ENCODE measurements around the gene PTPRS.

The PTPRS gene

DNA sequence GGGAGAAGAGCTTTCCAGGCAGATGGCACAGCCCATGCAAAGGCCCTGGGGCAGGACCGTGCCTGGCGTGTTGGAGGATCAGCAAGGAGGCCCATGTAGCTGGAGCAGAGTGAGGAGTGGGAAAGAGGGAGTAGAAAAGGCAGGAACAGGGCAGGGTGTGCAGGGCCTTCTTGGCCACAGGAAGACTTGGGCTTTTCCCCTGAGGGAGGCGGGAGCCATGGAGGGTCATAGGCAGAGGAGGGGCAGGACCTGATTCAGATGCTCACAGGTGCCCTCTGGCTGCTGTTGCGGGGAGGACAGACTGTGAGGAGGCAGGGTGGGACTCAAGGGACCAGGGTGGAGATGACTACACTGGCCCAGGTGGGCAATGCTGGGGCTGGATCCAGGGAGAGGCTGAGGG is 13.8 kb upstream of the PTPRS start:
- DNase-seq = peak; percentile 68

DNA sequence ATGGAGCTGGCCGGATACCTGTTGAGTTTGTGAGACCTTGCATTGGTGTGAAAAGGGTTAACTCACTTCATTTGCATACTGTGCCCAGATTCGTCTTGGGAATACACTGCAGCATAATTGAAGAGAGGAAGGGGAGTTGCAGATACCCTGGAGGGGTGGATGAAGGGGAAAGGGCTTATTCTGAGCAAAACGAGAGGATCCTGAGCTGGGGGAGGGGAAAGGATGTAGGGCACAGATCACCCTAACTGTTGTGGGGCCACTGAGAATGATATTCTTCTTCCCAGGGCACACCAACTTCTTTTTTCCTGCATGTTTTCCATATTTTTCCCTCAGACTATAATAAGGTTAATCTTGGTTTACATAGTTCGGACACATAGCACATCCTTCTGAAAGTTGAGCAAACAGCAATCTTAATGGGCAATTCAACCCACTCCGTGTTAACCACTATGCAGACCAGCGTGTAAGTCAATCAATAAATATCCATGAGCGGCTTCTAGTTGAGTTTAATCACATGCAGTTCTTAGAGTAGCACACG is 11.7 kb upstream of the PTPRS start:
- no peak for DNase-seq

DNA sequence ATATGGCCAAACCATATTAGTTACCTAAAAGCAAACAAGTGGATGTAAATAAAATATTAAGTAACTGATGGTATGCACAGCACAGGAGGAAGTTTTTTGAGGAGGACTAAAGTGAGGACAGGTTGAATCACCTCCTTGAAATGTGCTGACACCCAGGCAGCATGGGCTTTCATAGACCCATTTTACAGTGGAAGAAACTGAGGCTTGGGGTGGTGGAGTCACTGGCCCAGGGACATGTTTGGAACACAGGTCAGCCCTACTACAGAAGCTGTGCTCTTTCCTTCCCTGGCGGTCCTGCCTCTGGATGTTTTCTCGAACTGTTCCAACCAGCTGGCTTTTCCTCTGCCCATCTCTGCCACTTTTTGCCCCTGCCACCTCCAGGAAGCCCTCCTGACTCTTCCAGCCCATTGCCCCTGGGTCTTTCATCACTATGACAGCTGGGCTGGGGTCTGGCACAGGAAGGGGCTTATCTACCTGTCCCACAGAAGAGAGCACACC is 11.2 kb upstream of the PTPRS start:
- DNase-seq = no peak

DNA sequence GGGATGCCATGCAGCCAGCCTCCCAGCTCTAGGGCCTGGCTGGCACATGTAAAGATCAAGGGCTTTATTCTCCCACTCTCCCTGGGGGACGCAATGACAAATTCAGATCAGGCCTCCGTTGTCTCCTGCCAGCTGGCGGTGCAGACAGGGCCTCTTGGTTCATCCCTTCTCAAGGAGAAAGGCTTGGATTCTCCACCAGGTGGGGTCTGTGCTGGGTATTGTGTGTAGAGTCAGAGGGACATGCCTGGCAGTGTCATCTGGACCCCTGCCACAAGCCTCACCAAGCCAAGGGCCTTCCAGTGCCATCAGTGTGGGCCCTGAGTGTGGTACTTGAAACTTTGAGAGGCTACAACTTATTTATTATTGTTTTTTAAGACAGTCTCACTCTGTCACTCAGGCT is 8.4 kb upstream of the PTPRS start:
- no peak for DNase-seq

DNA sequence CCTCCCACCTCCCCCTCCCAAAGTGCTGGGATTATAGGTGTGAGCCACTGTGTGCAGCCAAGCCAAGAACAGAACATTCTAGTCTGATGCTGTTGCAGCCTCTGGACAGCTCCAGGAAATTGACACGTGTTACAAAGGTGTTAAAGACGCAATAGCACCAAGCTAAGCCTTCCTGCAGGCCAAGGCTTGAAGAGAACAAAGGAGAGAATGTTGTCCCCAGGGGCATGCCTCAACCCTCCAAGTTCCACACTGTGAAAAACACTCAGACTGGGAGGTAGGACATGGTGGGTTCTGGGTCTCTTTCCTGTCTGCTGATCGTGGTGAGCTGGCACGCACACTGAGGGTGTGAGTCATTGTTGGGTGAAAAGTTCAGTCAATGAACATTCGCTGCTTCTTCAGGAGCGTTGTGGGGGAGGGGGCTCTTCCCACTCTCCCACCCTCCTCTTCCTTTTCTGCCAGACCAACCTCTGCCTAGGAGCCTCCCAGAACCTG is 5.3 kb upstream of the PTPRS start:
- peak; percentile 91 for DNase-seq

DNA sequence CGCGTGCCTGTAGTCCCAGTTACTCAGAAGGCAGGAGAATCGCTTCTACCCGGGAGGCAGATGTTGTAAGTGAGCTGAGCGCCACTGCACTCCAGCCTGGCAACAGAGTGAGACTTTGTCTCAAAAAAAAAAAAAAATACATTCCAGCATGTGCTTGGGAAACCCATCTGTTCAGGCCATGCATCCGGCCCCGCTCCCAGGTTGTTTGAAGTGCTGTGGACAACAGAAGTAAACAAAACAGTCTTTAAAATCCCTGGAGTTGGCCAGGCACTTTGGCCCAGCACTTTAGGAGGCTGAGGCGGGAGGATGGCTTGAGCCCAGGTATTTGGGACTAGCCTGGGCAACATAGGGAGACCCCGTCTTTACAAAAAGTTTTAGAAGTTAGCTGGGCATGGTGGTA is 3.2 kb upstream of the PTPRS start:
- DNase-seq = no peak

DNA sequence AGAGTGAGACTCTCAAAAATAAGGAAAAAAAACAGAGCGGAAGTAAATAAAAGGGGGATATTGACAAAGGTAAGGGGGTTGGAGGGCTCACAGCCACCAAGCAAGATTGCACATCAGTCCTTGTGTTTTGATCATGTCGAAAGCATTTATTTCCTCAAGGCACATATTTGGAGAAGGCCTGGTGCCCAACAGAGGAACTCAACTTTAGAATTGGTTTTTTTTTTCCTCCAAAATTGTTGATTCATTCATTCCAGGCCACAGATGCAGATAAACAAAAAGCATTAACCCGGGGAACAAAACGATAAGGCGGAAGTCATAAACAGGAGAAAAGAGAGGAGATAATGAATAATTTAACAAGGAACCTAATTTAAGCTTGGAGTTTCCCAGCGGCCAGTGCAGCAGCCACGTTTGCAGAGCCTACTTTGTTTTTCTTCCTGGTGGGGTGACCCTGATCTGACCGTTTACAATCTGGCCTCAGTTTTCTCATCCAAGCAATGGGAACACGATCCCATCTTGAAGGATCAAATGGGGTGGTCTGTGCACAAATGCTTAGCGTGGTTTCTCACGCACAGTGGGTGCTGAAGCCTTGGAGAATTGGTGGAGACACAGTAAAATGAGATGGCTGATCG is 2.1 kb upstream of the PTPRS start:
- no peak for DNase-seq

DNA sequence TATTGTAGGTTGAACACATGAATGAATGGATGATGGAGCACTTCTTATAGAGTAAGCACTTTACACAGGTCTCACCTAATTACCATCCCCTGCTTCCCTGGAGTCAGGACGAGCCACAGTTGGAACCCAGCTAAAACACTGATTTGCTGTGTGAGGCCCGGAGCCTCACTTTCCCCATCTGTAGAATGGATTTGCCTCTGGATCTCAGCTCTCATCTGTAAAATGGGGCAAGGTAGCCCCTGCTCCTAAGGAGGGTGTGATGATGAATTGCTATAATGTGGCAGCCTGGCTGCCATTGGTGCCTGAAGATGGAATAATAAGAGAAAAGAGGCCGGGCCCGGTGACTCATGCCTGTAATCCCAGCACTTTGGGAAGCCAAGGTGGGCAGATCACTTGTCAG is 1.4 kb upstream of the PTPRS start:
- DNase-seq = no peak

DNA sequence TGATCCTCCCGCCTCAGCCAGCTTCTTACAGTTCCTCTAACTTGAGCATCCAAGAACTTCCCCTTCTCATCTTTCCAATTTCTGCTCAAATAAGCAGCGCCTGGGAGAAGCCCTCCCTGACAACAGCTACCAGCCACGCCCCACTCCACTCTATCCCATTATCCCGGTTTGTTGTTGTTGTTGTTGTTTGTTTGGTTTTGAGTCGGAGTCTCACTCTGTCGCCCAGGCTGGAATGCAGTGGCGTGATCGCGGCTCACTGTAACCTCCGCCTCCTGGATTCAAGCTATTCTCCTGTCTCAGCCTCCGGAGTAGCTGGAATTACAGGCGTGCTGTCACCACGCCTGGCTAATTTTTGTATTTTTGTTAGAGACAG is 822 bp upstream of the PTPRS start:
- peak; percentile 48 for DNase-seq

DNA sequence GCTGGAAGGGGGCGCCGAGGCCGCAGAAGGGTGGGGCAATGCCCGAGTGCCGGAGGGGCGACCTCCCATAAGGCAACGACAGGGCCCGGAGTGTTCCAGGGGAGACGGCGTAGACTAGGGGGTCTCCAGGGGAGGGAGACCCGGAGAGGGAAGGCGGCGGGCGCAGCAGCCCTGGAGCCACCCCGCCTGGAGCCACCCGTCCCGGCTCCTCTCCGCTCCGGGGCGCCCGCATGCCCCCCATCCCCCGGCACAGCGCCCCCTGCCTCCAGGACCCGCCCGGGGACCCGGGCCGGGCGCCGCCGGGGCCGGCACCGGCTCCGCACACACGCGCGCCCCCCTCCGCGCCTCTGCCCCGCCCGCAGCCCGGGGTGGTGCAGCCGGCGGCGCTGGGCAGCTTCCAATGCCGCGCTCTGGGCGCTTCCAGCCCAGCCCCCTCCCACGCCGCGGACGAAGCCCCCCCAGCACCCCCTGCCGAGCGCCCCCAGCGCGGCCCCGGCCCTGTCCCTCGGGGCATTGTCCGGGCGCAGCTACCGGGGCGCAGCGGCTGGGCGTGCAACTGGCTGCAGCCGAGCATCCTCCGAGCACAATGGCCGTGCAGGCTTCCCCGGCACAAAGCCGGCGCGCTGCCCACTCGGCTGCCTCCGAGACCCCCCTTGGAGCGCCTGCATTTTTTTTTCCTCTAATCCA is 519 bp downstream of the PTPRS start:
- DNase-seq = peak; percentile 70

DNA sequence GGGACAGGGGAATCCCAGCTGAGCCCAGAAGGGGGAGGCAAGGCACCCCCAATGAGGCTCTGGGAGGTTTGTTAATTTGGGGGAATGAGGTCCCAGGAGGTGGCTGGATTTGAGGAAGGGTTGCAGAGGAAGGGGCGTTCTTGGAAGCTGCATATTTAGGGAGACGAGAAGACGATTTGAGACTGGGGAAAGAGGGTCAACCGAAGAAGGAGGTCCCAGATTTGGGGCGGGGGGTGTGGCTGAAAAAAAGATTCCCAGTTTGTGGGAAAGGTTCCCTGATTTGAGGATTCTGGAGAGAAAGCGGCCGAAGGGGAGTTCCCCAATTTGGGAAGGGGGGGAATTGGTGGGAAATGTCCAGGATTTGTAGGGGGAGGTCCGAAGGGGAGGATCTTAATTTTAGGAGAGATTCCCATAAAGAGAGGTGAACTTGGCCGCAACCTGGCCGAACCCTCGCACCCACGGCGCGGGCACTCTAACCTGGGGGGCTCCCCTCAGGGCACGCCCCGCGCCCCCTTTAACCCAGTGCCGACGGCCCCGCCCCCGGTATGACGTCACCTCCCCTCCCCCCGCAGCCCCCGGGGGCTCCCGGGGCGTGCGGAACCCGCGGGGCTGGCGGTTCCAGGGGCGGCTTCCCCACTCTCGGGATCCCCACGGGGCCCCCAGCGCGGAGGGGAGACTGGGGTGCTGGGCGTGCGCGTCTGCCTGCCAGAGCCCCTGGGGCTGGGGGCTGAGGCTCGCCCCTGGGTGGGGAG is 1.2 kb downstream of the PTPRS start:
- peak; percentile 50 for DNase-seq

DNA sequence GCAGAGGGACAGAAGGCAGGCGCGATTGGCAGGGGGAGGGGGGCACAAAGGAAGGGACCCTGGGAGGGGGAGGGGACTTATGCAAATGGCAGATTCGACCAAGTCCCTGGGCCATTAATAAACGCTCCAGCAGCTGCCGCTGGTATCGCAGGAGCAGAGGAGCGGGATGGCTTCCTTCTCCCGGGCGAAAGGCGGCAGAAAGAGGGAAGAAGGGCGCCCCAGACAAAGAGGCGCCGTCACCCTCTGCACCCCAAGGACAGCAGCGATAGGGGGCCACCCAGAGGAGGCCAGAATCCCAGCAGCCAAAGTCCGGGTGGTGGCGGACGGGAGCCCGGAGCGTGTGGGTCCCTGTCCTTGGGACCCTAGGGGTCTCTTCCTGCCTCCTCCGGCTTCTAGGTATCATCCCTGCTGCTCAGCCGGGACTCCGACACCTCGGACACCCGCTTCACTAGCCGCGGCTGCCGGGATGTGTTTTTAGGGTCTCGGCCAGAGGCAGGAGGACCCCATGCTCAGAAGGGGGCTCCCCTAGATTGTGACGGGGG is 1.9 kb downstream of the PTPRS start:
- peak; percentile 61 for DNase-seq

DNA sequence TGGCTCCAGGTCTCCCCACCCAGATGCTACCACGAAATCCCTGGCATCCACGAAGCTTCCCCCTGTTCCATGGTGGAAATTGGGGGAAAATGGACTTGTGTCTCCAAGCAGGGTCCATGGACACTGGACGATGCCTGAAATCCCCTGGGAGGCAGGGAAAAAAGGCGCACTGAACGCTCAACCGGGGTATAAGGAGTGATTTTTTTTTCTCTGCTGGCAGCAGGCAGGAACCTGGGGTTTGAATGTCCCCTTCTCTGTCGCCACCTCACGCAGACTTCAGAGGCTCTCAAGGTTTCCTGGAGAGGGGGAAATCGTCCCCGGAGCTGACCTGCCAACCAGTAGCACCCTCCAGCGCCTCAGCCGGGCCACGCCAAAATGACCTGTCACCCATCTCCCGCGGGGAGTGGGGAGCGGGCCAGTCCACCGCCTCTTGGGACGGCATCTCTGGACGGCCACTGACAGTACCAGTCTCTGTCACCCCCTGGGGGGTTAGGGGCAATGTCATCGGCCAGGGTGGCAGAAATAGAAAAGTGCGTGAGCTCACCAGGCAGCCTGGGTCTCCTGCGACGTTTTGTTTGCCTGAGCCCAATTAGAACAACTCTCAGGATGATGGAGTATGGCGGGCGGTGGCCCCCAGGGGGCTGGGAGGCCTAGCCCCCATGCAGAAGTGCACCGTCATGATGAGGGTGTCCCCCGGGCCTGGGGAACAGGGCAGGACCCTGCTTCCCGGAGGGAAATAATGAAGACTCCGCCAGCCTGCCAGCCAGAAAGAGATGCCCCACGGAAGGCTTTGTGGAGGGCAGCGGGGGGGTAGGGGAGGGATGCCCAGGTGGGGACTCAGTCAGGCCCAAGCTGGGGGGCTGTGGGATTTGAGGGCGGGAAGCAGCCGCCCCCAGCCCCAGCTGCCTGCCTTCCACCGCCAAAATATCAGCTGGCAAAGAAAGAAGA is 2.6 kb downstream of the PTPRS start:
- DNase-seq = peak; percentile 52

DNA sequence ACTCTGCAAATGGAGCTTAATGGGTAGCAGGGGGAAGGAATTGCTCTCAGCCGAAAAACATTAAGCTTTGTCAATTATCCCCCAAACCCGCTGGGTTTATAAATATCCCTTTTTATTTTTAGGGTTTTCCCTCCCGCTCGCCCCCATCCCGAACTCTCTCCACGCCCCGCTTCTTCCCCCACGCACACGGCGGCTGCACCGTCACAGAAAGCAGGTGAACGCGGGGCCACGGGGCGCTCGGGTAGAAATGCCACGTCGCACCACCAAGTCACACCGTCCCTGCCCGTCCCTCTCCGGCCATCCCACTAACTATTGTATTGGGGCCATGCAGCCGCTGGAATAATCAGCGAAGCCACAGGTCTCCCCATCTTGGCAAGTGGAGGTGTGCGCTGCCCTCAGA is 3.5 kb downstream of the PTPRS start:
- DNase-seq = peak; percentile 37

DNA sequence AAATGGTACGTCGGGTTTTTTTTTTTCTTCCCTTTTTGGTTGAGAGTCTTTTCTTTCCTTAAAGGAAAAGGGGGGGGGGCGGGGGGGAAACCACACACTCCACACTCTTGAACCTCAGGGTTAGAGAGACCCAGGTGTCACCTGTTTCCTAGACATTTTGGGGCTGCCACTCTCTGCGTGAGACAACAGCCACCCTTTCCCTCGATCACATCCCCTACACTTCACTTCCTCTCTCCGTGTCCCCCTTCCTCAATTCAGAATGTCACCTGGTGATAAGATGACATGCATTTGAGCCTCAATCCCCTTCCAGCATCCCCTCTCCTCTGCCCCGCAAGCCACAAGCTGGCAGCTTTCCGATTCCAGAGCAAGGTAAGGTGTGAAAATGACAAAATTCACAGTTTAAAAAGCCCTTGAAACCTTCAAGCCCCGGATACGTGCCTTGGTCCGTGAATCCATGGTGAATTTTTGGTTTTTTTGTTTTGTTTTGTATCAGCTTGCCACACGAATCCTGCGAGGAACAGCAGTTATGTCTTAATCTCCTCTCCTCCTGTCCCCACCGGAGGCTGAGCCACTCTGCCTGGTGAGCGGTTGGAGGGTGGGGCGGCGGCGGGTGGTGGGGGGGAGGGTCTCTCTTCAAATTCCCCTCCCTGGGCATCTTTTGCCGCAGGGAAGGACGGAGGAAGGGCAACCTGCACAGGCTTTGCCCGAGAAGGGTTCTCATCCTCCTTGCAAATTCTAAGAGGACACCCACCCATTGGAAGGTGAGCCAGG is 4.2 kb downstream of the PTPRS start:
- peak; percentile 46 for DNase-seq

DNA sequence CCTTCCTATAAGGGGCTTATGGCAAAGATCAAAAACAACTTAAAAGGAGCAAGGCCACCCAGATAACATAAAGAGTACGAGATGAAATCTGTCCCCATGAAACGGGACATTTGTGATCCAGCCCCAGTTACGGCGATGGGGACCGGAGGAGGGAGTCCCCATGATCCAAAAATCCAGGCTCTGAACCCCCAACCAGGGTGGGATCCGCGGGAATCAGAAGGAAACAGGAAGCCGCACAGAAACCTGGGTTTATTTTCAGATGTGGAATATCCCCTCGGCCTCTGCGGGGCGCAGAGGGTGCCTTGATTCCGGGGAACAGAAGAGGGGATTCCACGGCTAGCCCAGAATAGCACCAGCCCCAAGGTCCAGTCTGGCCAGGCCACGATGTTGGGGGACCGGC is 5.0 kb downstream of the PTPRS start:
- DNase-seq = no peak

DNA sequence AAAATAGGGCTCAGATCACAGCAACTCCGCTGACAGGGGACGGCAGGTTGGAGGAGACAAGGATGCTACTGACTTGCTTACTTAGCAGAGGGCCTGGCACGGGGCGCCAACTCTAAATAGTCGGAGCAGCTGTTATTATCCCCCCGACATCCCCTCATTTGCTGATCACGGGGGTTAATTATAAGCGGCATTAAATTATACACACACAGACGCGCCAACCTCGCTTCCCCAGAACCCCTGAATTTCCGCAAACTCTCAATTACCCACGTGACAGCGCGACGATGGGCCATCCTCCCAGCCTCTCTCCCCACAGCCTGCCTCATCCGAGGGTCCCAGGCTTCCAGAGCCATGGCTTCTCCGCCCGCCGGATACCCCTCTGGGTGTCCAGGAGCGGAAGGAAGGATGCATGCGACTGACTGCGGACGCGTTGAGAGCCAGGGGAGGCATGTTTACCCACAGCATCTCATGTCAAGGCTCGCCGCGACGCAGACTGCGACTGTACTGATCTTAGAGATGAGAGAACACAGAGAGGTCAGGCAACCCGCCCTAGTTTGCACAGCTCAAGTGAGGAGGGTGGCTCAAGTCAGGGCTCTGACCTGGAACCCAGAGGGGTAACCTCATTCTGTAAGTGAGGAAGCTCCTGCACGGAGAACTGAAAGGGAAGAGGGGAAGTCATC is 5.7 kb downstream of the PTPRS start:
- peak; percentile 47 for DNase-seq

DNA sequence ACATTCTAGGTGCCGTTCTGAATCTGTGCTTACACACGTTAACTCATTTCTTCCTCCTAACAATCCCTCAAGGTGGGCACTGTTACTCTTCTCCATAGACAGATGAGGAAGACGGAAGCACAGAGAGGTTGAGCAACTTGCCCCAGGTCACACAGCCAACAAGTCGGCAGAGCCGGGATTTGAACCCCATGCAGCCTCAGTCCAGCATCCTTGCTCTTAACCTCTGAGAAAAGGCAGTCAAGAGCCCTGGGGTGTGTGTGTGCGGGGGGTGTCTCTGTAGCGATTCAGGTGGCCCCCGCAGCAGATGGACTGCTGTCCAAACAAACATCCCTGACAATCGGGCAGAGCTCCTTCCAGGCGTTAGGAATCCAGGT is 6.3 kb downstream of the PTPRS start:
- peak; percentile 37 for DNase-seq

DNA sequence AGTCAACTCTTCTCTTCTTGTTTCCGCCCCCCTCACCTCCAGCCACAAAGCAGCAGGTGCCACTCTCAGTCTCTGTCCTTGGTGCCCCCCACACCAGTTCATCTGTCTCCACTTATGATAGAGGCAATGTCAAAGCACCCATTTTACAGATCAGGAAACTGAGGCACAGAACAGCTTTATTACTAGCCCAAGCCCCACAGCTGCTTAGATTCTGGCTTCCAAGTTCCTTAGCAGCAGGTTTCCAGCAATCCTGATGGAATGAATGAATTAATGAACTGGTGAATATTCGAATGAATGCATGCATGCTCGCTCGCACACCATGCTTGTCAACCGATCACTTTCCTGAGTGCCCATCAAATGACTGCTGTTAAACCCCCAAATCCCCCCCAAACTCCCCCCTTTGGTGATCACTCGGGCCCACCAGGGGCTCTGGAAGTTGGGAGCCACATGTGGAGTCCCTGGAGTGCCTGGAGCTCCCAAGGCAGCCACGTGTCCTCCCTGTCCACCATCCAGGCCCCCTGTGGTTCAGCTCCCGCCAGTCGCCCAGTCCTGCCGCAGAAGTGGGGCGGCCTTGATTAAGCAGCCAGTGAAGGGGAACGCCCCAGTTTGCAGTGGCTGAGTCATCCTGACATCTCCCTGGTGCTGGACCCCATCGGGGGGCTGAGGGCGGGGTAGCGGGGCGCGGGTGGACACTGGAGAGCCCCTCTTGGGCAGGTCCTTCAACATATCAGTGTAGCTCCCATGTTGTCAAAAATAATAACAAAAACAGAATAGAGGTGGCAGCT is 6.8 kb downstream of the PTPRS start:
- no peak for DNase-seq

DNA sequence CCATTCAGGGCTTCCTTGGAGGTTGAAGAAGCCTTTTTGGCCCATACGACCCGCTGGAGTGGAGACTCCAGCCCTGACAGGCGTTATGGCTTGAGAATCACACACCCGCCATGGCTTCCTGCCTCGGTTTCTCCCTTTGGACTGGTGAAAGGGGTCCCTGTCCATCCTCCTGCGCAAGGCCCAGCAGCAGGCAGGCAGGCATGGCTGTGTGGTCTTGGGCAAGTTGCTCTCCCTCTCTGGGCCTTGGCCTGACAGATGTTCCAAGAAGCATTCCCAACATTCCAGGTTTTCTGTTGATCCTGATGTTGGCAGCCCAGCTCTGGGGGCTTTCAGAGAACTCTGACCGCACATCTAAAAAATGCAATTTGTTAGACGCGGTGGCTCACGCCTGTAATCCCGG is 8.1 kb downstream of the PTPRS start:
- DNase-seq = no peak
